ENCODE results near the gene MAPK4.
"Not testable (repeated sequence)": the region's sequence is repeated elsewhere in the genome, so short reads cannot be mapped to it uniquely, and the experiment has no call there.

The MAPK4 gene

GRCh38 chr18:50578030-50578429, 18.1 kb downstream of the MAPK4 start:
- DNase-seq = no peak

- DNase-seq = no peak
Observed at GRCh38 chr18:50578651-50579050, 18.8 kb downstream of the MAPK4 start.

GRCh38 chr18:50579061-50579774, 19.3 kb downstream of the MAPK4 start:
- no peak for DNase-seq

GRCh38 chr18:50581517-50581916, 21.6 kb downstream of the MAPK4 start:
- DNase-seq = no peak

- no peak for DNase-seq
Observed at GRCh38 chr18:50582500-50582899, 22.6 kb downstream of the MAPK4 start.

- DNase-seq = no peak
Observed at GRCh38 chr18:50586710-50587109, 26.8 kb downstream of the MAPK4 start.

GRCh38 chr18:50590593-50590992, 30.7 kb downstream of the MAPK4 start:
- DNase-seq = no peak

GRCh38 chr18:50594012-50594411, 34.1 kb downstream of the MAPK4 start:
- no peak for DNase-seq

- no peak for DNase-seq
Observed at GRCh38 chr18:50594942-50595341, 35.1 kb downstream of the MAPK4 start.

- no peak for DNase-seq
Observed at GRCh38 chr18:50602466-50602865, 42.6 kb downstream of the MAPK4 start.

GRCh38 chr18:50606609-50607008, 46.7 kb downstream of the MAPK4 start:
- no peak for DNase-seq

- no peak for DNase-seq
Observed at GRCh38 chr18:50607378-50607926, 47.6 kb downstream of the MAPK4 start.

- not testable (repeated sequence) for DNase-seq
Observed at GRCh38 chr18:50609171-50609570, 49.3 kb downstream of the MAPK4 start.

- DNase-seq = no peak
Observed at GRCh38 chr18:50610349-50610748, 50.5 kb downstream of the MAPK4 start.

GRCh38 chr18:50611529-50611941, 51.6 kb downstream of the MAPK4 start:
- DNase-seq = no peak

- DNase-seq = no peak
Observed at GRCh38 chr18:50614838-50615237, 55.0 kb downstream of the MAPK4 start.

GRCh38 chr18:50616484-50617048, 56.7 kb downstream of the MAPK4 start:
- DNase-seq = no peak

GRCh38 chr18:50619861-50620275, 60.0 kb downstream of the MAPK4 start:
- DNase-seq = no peak

GRCh38 chr18:50620319-50620718, 60.4 kb downstream of the MAPK4 start:
- no peak for DNase-seq

- DNase-seq = no peak
Observed at GRCh38 chr18:50621366-50621765, 61.5 kb downstream of the MAPK4 start.

GRCh38 chr18:50622320-50622719, 62.4 kb downstream of the MAPK4 start:
- no peak for DNase-seq

- DNase-seq = no peak
Observed at GRCh38 chr18:50622865-50623393, 63.0 kb downstream of the MAPK4 start.

- no peak for DNase-seq
Observed at GRCh38 chr18:50623694-50624352, 63.9 kb downstream of the MAPK4 start.

- no peak for DNase-seq
Observed at GRCh38 chr18:50624981-50625380, 65.1 kb downstream of the MAPK4 start.

All from activated CD4-positive, alpha-beta T cell treated with anti-CD3 and anti-CD28 coated beads, Interleukin-2, amount 50 U/mL, for 48 hours (primary cell).